IMR-90 (cell line): ENCODE results near the gene HOXA13.

Experiments used
- CTCF ChIP-seq: conservative IDR thresholded peaks from 2 replicates; pipeline ENCODE4 v1.5.1; 2012; ENCODE audit warnings: mild to moderate bottlenecking, low read depth, low read length, improper control_type of control experiment
- FOS ChIP-seq: fragments of 150-350 bp; IDR thresholded peaks from 2 replicates; pipeline ENCODE4 v1.6.1; 2016; ENCODE audit warnings: low read depth, low read length
- MXI1 ChIP-seq: IDR thresholded peaks from 2 replicates; pipeline ENCODE4 v1.6.1; 2012; ENCODE audit warnings: low read depth, mild to moderate bottlenecking, low read length, moderate library complexity, borderline replicate concordance
- SMC3 ChIP-seq: fragments of 150-350 bp; IDR thresholded peaks from 2 replicates; pipeline ENCODE4 v1.6.1; 2016; ENCODE audit warnings: low read depth, mild to moderate bottlenecking, antibody characterized with exemption, low read length, moderate library complexity
- USF2 ChIP-seq: fragments of 150-350 bp; IDR thresholded peaks from 2 replicates; pipeline ENCODE4 v1.6.1; 2017; ENCODE audit warnings: mild to moderate bottlenecking, antibody characterized with exemption, low read length, low read depth

GRCh38 chr7:27179503-27180430 lies 20.1 kb downstream of the HOXA13 start:
- TF ChIP-seq SMC3 (peak; percentile 34; the same call in 1 of the 2 replicates), MXI1 (no peak), CTCF (peak; percentile 78), FOS (no peak), USF2 (no peak)
